ENCODE data around the gene FAM78A. TPM values are rescaled to one million over a fixed set of nuclear protein-coding genes. Genes with fewer than 3 reads are reported as not detected.

FAM78A gene
- total and polyA plus RNA-seq, 2 donors (not counting 1 experiment from before 2014, with no cell fraction given), result 42.9 to 58.3 TPM

- no peaks in the 10 kb centered on the region for H3K9me3 Mint-ChIP-seq (ENCODE audit: insufficient read depth)
- no peak overlapping the region for H3K9ac ChIP-seq (ENCODE audit: low read length)
- TF ChIP-seq EZH2 (IDR thresholded peaks at IDR 0.05; ENCODE audit: borderline replicate concordance, insufficient read depth, low read depth, low read length, poor library complexity, severe bottlenecking), result no peak
- POLR2A ChIA-PET, result interaction anchor here (0.6 to 0.7 kb wide), 2 partner anchors 9 to 146 kb away, joined by 3 to 13 read pairs; no protein-coding TSS in a partner anchor
- no peak overlapping the region for H3K27ac Mint-ChIP-seq
- WGBS (ENCODE audit: insufficient coverage), result 92% methylated on average over 23 of the region's 31 CpGs
- H2AFZ ChIP-seq (ENCODE audit: insufficient read depth, low read depth, low read length, poor library complexity, severe bottlenecking), result no peak overlapping the region
- CTCF ChIA-PET, result no interaction called here
- DNase-seq (no peak), ATAC-seq (ENCODE audit: low read depth) (no peak)
- H3K79me2 ChIP-seq (ENCODE audit: control insufficient read depth, insufficient read depth, low read length), result no peaks in the 10 kb centered on the region
- no peaks in the 10 kb centered on the region for H3K36me3 ChIP-seq (replicated peaks in 1 of 2; ENCODE audit: control extremely low read depth in 1 of 2, control insufficient read depth in 1 of 2, extremely low read depth in 1 of 2, insufficient read depth in 2 of 2, low read length in 1 of 2)
- peaks cover 8% of the 10 kb centered on the region for H3K4me1 Mint-ChIP-seq
- H3K4me2 ChIP-seq (replicated peaks; ENCODE audit: low read depth, low read length, poor library complexity, severe bottlenecking), result no peak overlapping the region
- H3K27me3 ChIP-seq (replicated peaks in 1 of 4; ENCODE audit: control extremely low read depth in 1 of 4, control insufficient read depth in 3 of 4, insufficient read depth in 4 of 4, low read length in 3 of 4), result peaks cover 0 to 5% (median 0%) of the 10 kb centered on the region in 4 experiments
- peaks cover 0 to 5% (median 0%) of the 10 kb centered on the region in 3 donors for H3K9me3 ChIP-seq (ENCODE audit: control extremely low read depth in 1 of 3, control insufficient read depth in 2 of 3, insufficient read depth in 1 of 3, low read length in 2 of 3)
- no peaks in the 10 kb centered on the region for H4K20me1 ChIP-seq (ENCODE audit: control insufficient read depth, insufficient read depth, low read length, poor library complexity, severe bottlenecking)
- intact Hi-C loops (cut with micrococcal nuclease), result no loop called here
- H3K27ac ChIP-seq (ENCODE audit: low read length in 2 of 2), result no peak overlapping the region
- H3K4me3 ChIP-seq (ENCODE audit: control extremely low read depth in 1 of 5, extremely low read depth in 1 of 5, insufficient read depth in 1 of 5, low read depth in 2 of 5, low read length in 4 of 5), result no peak overlapping the region
- H3K4me3 Mint-ChIP-seq, result no peak overlapping the region
- peaks cover 5% of the 10 kb centered on the region for H3K27me3 Mint-ChIP-seq
- H3K4me1 ChIP-seq (ENCODE audit: control insufficient read depth in 2 of 2, insufficient read depth in 2 of 2, low read length in 2 of 2), result peaks cover 5 to 7% of the 10 kb centered on the region in 2 donors
These were observed 31.7 kb upstream of the FAM78A start for GRCh38 chr9:131307974-131308373.

GRCh38 chr9:131306397-131307004, 30.2 kb upstream of the FAM78A start:
- Histone ChIP-seq H3K9ac (ENCODE audit: low read length) (no peak overlapping the region), H3K4me1 (ENCODE audit: control insufficient read depth in 2 of 2, insufficient read depth in 2 of 2, low read length in 2 of 2) (peaks cover 10 to 20% of the 10 kb centered on the region in 2 donors), H3K27me3 (replicated peaks in 1 of 4; ENCODE audit: control extremely low read depth in 1 of 4, control insufficient read depth in 3 of 4, insufficient read depth in 4 of 4, low read length in 3 of 4) (peaks cover 0 to 5% (median 0%) of the 10 kb centered on the region in 4 experiments), H3K79me2 (ENCODE audit: control insufficient read depth, insufficient read depth, low read length) (no peaks in the 10 kb centered on the region), H3K27ac (ENCODE audit: low read length in 2 of 2) (no peak overlapping the region), H3K4me3 (ENCODE audit: control extremely low read depth in 1 of 5, extremely low read depth in 1 of 5, insufficient read depth in 1 of 5, low read depth in 2 of 5, low read length in 4 of 5) (no peak overlapping the region), H3K36me3 (replicated peaks in 1 of 2; ENCODE audit: control extremely low read depth in 1 of 2, control insufficient read depth in 1 of 2, extremely low read depth in 1 of 2, insufficient read depth in 2 of 2, low read length in 1 of 2) (no peaks in the 10 kb centered on the region), H2AFZ (ENCODE audit: insufficient read depth, low read depth, low read length, poor library complexity, severe bottlenecking) (no peak overlapping the region), H3K9me3 (ENCODE audit: control extremely low read depth in 1 of 3, control insufficient read depth in 2 of 3, insufficient read depth in 1 of 3, low read length in 2 of 3) (peaks cover 0 to 18% (median 3%) of the 10 kb centered on the region in 3 donors), H4K20me1 (ENCODE audit: control insufficient read depth, insufficient read depth, low read length, poor library complexity, severe bottlenecking) (no peaks in the 10 kb centered on the region), H3K4me2 (replicated peaks; ENCODE audit: low read depth, low read length, poor library complexity, severe bottlenecking) (no peak overlapping the region)
- ATAC-seq (ENCODE audit: low read depth) (no peak), DNase-seq (no peak)
- H3K9me3 Mint-ChIP-seq (ENCODE audit: insufficient read depth), result no peaks in the 10 kb centered on the region
- ChIA-PET CTCF (no interaction called here), POLR2A (no interaction called here)
- no peak for TF ChIP-seq CTCF (IDR thresholded peaks at IDR 0.05)
- no peak for TF ChIP-seq EZH2 (IDR thresholded peaks at IDR 0.05; ENCODE audit: borderline replicate concordance, insufficient read depth, low read depth, low read length, poor library complexity, severe bottlenecking)
- intact Hi-C loops (cut with micrococcal nuclease), result no loop called here
- peaks cover 9% of the 10 kb centered on the region for H3K4me1 Mint-ChIP-seq
- H3K27me3 Mint-ChIP-seq, result peaks cover 5% of the 10 kb centered on the region
- no peak overlapping the region for H3K27ac Mint-ChIP-seq
- 88% methylated on average over 4 of the region's 14 CpGs for WGBS (ENCODE audit: insufficient coverage)
- H3K4me3 Mint-ChIP-seq, result no peak overlapping the region

All from B cell (primary cell).